Measurements from ENCODE around the gene FGFR3. TPM values are rescaled to one million over a fixed set of nuclear protein-coding genes. Genes with fewer than 3 reads are reported as not detected.

Gene FGFR3
- total RNA-seq, 3 donors from 2014 or later (not counting 1 experiment from before 2014, with no cell fraction given) = not detected

- H3K9me3 Mint-ChIP-seq = no peaks in the 10 kb centered on the region
- H3K27ac ChIP-seq (ENCODE audit: low read length) = no peak overlapping the region
- no peak for TF ChIP-seq CTCF (IDR thresholded peaks at IDR 0.05)
- 96% methylated on average over 3 of the region's 3 CpGs for WGBS (ENCODE audit: insufficient coverage)
- no peaks in the 10 kb centered on the region for H3K27me3 ChIP-seq (ENCODE audit: control insufficient read depth, insufficient read depth, low read length)
- peaks cover 12% of the 10 kb centered on the region for H3K4me1 ChIP-seq (ENCODE audit: control insufficient read depth, insufficient read depth, low read length)
- H3K27me3 Mint-ChIP-seq (ENCODE audit: low read depth in 2 of 2) = no peaks in the 10 kb centered on the region
- H3K4me3 ChIP-seq (ENCODE audit: low read length) = no peak overlapping the region
- intact Hi-C loops (cut with micrococcal nuclease) = no loop called here
- H3K36me3 ChIP-seq (ENCODE audit: control insufficient read depth, insufficient read depth, low read length) = peaks cover 38% of the 10 kb centered on the region
- H3K36me3 Mint-ChIP-seq = no peaks in the 10 kb centered on the region
- ATAC-seq (no peak), DNase-seq (no peak)
- peaks cover 0 to 4% of the 10 kb centered on the region in 2 donors for H3K4me1 Mint-ChIP-seq
- no peak overlapping the region for H3K4me3 Mint-ChIP-seq
- H3K27ac Mint-ChIP-seq = peak overlapping the region in 1 of 2 donors; percentile 4
- no peaks in the 10 kb centered on the region for H3K9me3 ChIP-seq (ENCODE audit: control insufficient read depth, insufficient read depth, low read length)
Observed at GRCh38 chr4:1830234-1830633, 37.1 kb downstream of the FGFR3 start.

DNA sequence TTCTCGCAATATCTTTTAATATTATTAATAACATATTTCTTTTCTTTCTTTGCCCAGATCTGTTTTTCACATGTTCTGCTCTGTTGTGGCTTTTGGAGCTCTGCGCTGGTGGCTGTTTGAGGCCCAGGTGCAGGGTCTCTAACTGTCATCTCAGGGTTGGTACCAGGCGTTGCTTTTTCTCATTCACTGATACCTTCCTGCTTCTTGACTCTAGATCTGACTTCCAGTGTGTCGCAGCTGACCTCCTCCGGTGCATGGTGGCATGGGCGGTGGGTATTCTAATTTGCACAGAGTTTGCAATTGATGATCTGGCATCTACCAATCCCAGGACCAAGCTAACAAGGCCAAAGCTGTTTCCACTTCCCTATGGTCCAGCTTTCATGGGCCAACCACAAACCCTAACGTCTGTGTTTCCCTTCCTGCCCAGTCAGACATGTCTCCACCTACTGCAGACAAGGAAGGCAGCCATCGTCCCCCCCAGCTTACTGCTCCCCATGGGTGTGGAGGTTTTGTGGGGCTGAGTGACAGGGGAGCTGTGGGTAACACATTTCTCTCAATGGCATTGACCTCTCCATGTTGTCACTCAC, 37.6 kb downstream of the FGFR3 start:
- Mint-ChIP-seq H3K27me3 (ENCODE audit: low read depth in 2 of 2) (no peaks in the 10 kb centered on the region), H3K36me3 (no peaks in the 10 kb centered on the region), H3K27ac (no peak overlapping the region), H3K4me3 (no peak overlapping the region), H3K4me1 (peaks cover 0 to 4% of the 10 kb centered on the region in 2 donors), H3K9me3 (no peaks in the 10 kb centered on the region)
- Histone ChIP-seq H3K9me3 (ENCODE audit: control insufficient read depth, insufficient read depth, low read length) (no peaks in the 10 kb centered on the region), H3K27ac (ENCODE audit: low read length) (no peak overlapping the region), H3K4me3 (ENCODE audit: low read length) (no peak overlapping the region), H3K27me3 (ENCODE audit: control insufficient read depth, insufficient read depth, low read length) (no peaks in the 10 kb centered on the region), H3K36me3 (ENCODE audit: control insufficient read depth, insufficient read depth, low read length) (peaks cover 41% of the 10 kb centered on the region), H3K4me1 (ENCODE audit: control insufficient read depth, insufficient read depth, low read length) (peaks cover 12% of the 10 kb centered on the region)
- DNase-seq (no peak), ATAC-seq (no peak)
- 56% methylated on average over 7 of the region's 8 CpGs for WGBS (ENCODE audit: insufficient coverage)
- intact Hi-C loops (cut with micrococcal nuclease) = no loop called here
- no peak for TF ChIP-seq CTCF (IDR thresholded peaks at IDR 0.05)

DNA sequence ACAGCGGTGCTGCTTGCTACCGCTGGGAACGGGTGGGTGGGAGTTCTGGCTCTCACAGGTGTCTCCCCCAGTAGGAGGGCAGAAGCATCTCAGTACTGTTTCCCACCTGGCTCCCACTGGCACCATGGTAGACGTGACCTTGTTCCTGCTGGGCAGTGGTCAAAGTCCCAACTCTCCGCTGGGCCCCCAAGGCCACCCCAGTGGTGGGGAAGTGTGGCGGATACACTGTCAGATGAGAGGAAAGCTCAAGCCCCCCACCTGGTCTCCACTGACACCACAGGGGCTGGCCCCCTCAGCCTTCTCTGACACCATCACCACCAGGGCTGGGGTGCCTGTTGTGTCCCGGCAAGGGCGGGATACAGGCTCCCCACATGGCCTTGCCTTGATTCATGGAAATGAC, 38.2 kb downstream of the FGFR3 start:
- intact Hi-C loops (cut with micrococcal nuclease) = no loop called here
- Histone ChIP-seq H3K27me3 (ENCODE audit: control insufficient read depth, insufficient read depth, low read length) (no peaks in the 10 kb centered on the region), H3K27ac (ENCODE audit: low read length) (no peak overlapping the region), H3K4me1 (ENCODE audit: control insufficient read depth, insufficient read depth, low read length) (peaks cover 12% of the 10 kb centered on the region), H3K4me3 (ENCODE audit: low read length) (no peak overlapping the region), H3K36me3 (ENCODE audit: control insufficient read depth, insufficient read depth, low read length) (peaks cover 44% of the 10 kb centered on the region), H3K9me3 (ENCODE audit: control insufficient read depth, insufficient read depth, low read length) (no peaks in the 10 kb centered on the region)
- ATAC-seq = no peak
- Mint-ChIP-seq H3K4me3 (no peak overlapping the region), H3K36me3 (no peaks in the 10 kb centered on the region), H3K27ac (no peak overlapping the region), H3K27me3 (ENCODE audit: low read depth in 2 of 2) (no peaks in the 10 kb centered on the region), H3K9me3 (no peaks in the 10 kb centered on the region), H3K4me1 (peaks cover 0 to 4% of the 10 kb centered on the region in 2 donors)
- 86% methylated on average over 8 of the region's 8 CpGs for WGBS (ENCODE audit: insufficient coverage)
- no peak for TF ChIP-seq CTCF (IDR thresholded peaks at IDR 0.05)
- DNase-seq = no peak

- no peak overlapping the region for H3K4me3 Mint-ChIP-seq
- peaks cover 12% of the 10 kb centered on the region for H3K4me1 ChIP-seq (ENCODE audit: control insufficient read depth, insufficient read depth, low read length)
- no peak for TF ChIP-seq CTCF (IDR thresholded peaks at IDR 0.05)
- no peak overlapping the region for H3K27ac Mint-ChIP-seq
- no peaks in the 10 kb centered on the region for H3K27me3 ChIP-seq (ENCODE audit: control insufficient read depth, insufficient read depth, low read length)
- no peak for DNase-seq
- ATAC-seq = no peak
- H3K4me1 Mint-ChIP-seq = peaks cover 0 to 4% of the 10 kb centered on the region in 2 donors
- peaks cover 52% of the 10 kb centered on the region for H3K36me3 ChIP-seq (ENCODE audit: control insufficient read depth, insufficient read depth, low read length)
- H3K9me3 ChIP-seq (ENCODE audit: control insufficient read depth, insufficient read depth, low read length) = no peaks in the 10 kb centered on the region
- intact Hi-C loops (cut with micrococcal nuclease) = no loop called here
- no peak overlapping the region for H3K27ac ChIP-seq (ENCODE audit: low read length)
- no peaks in the 10 kb centered on the region for H3K36me3 Mint-ChIP-seq
- H3K27me3 Mint-ChIP-seq (ENCODE audit: low read depth in 2 of 2) = no peaks in the 10 kb centered on the region
- WGBS (ENCODE audit: insufficient coverage) = 93% methylated on average over 18 of the region's 18 CpGs
- H3K4me3 ChIP-seq (ENCODE audit: low read length) = no peak overlapping the region
- no peaks in the 10 kb centered on the region for H3K9me3 Mint-ChIP-seq
Observed at GRCh38 chr4:1832690-1833089, 39.6 kb downstream of the FGFR3 start.
